Mesenchymal stem cell (in vitro differentiated cells and primary cell): Measurements from ENCODE around the gene BTBD7.

Experiments
- DNase-seq: peaks from one replicate; pipeline ENCODE4 v3.0.0-alpha.2; 2013
- H2AFZ ChIP-seq: one replicate; pipeline ENCODE4 v1.6.1; 2013; ENCODE audit warnings: low read depth, mild to moderate bottlenecking, control low read depth, inconsistent platforms, low read length, moderate library complexity
- H2AK5ac ChIP-seq: 2 replicates; pipeline ENCODE4 v1.6.1; 2013; ENCODE audit warnings: low read length, moderate library complexity, mild to moderate bottlenecking, inconsistent platforms; ENCODE audit not compliant: severe bottlenecking
- H2BK120ac ChIP-seq: one replicate; pipeline ENCODE4 v1.6.1; 2013; ENCODE audit warnings: low read depth, mild to moderate bottlenecking, inconsistent platforms, low read length, moderate library complexity
- H2BK12ac ChIP-seq, 2 experiments: one replicate each; pipeline ENCODE4 v1.6.1; 2013; ENCODE audit warnings: inconsistent platforms in 2 of 2, low read length in 2 of 2, mild to moderate bottlenecking in 2 of 2, moderate library complexity in 2 of 2, control low read depth in 1 of 2
- H2BK15ac ChIP-seq: one replicate; pipeline ENCODE4 v1.6.1; 2013; ENCODE audit warnings: mild to moderate bottlenecking, low read depth, inconsistent platforms; ENCODE audit not compliant: poor library complexity, severe bottlenecking
- H2BK5ac ChIP-seq: 2 replicates; pipeline ENCODE4 v1.6.1; 2013; ENCODE audit warnings: low read depth, mild to moderate bottlenecking, low read length, control low read depth, inconsistent platforms; ENCODE audit not compliant: poor library complexity, severe bottlenecking
- H3K14ac ChIP-seq, 2 experiments: one replicate each; pipeline ENCODE4 v1.6.1; 2013; ENCODE audit warnings: inconsistent platforms in 2 of 2, low read length in 2 of 2, control low read depth in 1 of 2, mild to moderate bottlenecking in 1 of 2, moderate library complexity in 1 of 2
- H3K18ac ChIP-seq, 2 experiments: one replicate each; pipeline ENCODE4 v1.6.1; 2013; ENCODE audit warnings: inconsistent platforms in 2 of 2, low read length in 2 of 2, control low read depth in 1 of 2, low read depth in 1 of 2, mild to moderate bottlenecking in 1 of 2
- H3K23ac ChIP-seq, 2 experiments: one replicate each; pipeline ENCODE4 v1.6.1; 2013; ENCODE audit warnings: inconsistent platforms in 2 of 2, low read length in 2 of 2, mild to moderate bottlenecking in 2 of 2, moderate library complexity in 2 of 2, control low read depth in 1 of 2
- H3K27ac ChIP-seq: 2 replicates; pipeline ENCODE4 v1.5.1; 2013; ENCODE audit warnings: mild to moderate bottlenecking, moderate library complexity, low read length, control low read depth, inconsistent platforms; ENCODE audit not compliant: poor library complexity, severe bottlenecking
- H3K27me3 ChIP-seq, 2 experiments: 2 replicates each; pipeline versions ENCODE4 v1.6.1 to v1.7.0; 2013; ENCODE audit warnings: low read length in 2 of 2, mild to moderate bottlenecking in 2 of 2, moderate library complexity in 2 of 2, control low read depth in 1 of 2, inconsistent platforms in 1 of 2; ENCODE audit not compliant: control insufficient read depth in 1 of 2, insufficient read depth in 1 of 2
- H3K36me3 ChIP-seq, 2 experiments: 2 replicates each; pipeline versions ENCODE4 v1.6.1 to v1.7.0; 2013; ENCODE audit warnings: low read length in 2 of 2, control low read depth in 1 of 2, inconsistent platforms in 1 of 2, low read depth in 1 of 2, mild to moderate bottlenecking in 1 of 2; ENCODE audit not compliant: insufficient read depth in 2 of 2, control insufficient read depth in 1 of 2
- H3K4ac ChIP-seq, 2 experiments: one replicate each; pipeline ENCODE4 v1.6.1; 2013; ENCODE audit warnings: inconsistent platforms in 2 of 2, low read length in 2 of 2, mild to moderate bottlenecking in 2 of 2, moderate library complexity in 2 of 2, control low read depth in 1 of 2, low read depth in 1 of 2
- H3K4me1 ChIP-seq: 2 replicates; pipeline ENCODE4 v1.6.1; 2013; ENCODE audit warnings: low read depth, low read length, control low read depth; ENCODE audit not compliant: control insufficient read depth, insufficient read depth
- H3K4me2 ChIP-seq: 2 replicates; pipeline ENCODE4 v1.6.1; 2013; ENCODE audit warnings: low read length, mild to moderate bottlenecking, inconsistent platforms; ENCODE audit not compliant: poor library complexity, severe bottlenecking
- H3K4me3 ChIP-seq, 2 experiments: 2 replicates each; pipeline versions ENCODE4 v1.5.1 to v1.7.0; 2013; ENCODE audit warnings: low read length in 2 of 2, mild to moderate bottlenecking in 2 of 2, control low read depth in 1 of 2, low read depth in 1 of 2; ENCODE audit not compliant: insufficient read depth in 1 of 2
- H3K79me1 ChIP-seq: replicated peaks from 2 replicates; pipeline ENCODE4 v1.6.1; 2013; ENCODE audit warnings: mild to moderate bottlenecking, control low read depth, low read length, inconsistent platforms; ENCODE audit not compliant: poor library complexity, severe bottlenecking
- H3K9ac ChIP-seq: 2 replicates; pipeline ENCODE4 v1.7.0; 2013; ENCODE audit warnings: mild to moderate bottlenecking, low read length, moderate library complexity
- H3K9me3 ChIP-seq: 2 replicates; pipeline ENCODE4 v1.7.0; 2013; ENCODE audit warnings: mild to moderate bottlenecking, low read length; ENCODE audit not compliant: control insufficient read depth
- H4K8ac ChIP-seq: one replicate; pipeline ENCODE4 v1.6.1; 2013; ENCODE audit warnings: inconsistent platforms, mild to moderate bottlenecking, low read length, moderate library complexity
- H4K91ac ChIP-seq: one replicate; pipeline ENCODE4 v1.6.1; 2013; ENCODE audit warnings: mild to moderate bottlenecking, low read length, inconsistent platforms
- WGBS: methylation state at CpG from one replicate; pipeline ENCODE4 v1.1.7; 2013; ENCODE audit warnings: mixed read lengths; 5-methylcytosine and 5-hydroxymethylcytosine counted together

BTBD7 gene

DNA sequence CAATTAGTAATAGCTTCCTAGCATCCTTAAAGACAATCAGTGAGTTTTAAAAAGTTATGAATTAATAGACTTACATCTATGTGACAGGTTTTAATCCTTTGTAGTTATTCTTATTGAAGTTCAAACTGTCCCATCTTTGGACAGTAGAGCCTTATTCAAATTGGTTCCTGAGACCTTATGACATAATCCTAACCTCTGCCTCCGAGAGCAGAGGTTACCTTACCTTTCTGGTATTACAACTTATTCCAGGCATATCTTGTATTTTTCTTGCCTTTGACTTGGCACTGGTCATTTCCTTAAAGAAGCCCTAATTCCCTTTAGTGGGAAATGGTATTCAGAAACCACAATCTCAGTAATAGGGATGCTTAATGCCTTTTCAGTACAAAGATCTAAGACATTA, 21.8 kb downstream of the BTBD7 start:
- H2AFZ ChIP-seq, result no peak overlapping the region
- H3K18ac ChIP-seq, result no peak overlapping the region
- 93% methylated on average over 1 of the region's 1 CpG for whole genome bisulfite sequencing
- no peak overlapping the region for H4K8ac ChIP-seq
- peaks cover 5% of the 10 kb centered on the region for H3K79me1 ChIP-seq
- H2BK12ac ChIP-seq, result no peak overlapping the region
- H2BK15ac ChIP-seq, result no peak overlapping the region
- no peak overlapping the region for H3K9ac ChIP-seq
- H3K4me1 ChIP-seq, result peaks cover 5% of the 10 kb centered on the region
- H3K36me3 ChIP-seq, result no peaks in the 10 kb centered on the region
- H4K91ac ChIP-seq, result no peak overlapping the region
- H2BK120ac ChIP-seq, result no peak overlapping the region
- no peak overlapping the region for H2AK5ac ChIP-seq
- H3K4me2 ChIP-seq, result no peak overlapping the region
- no peak overlapping the region for H3K4ac ChIP-seq
- no peak overlapping the region for H3K4me3 ChIP-seq
- no peak overlapping the region for H3K27ac ChIP-seq
- no peak overlapping the region for H3K23ac ChIP-seq
- H3K9me3 ChIP-seq, result no peaks in the 10 kb centered on the region
- H3K27me3 ChIP-seq, result no peaks in the 10 kb centered on the region
- DNase-seq, result no peak
- H2BK5ac ChIP-seq, result no peak overlapping the region
- no peak overlapping the region for H3K14ac ChIP-seq

DNA sequence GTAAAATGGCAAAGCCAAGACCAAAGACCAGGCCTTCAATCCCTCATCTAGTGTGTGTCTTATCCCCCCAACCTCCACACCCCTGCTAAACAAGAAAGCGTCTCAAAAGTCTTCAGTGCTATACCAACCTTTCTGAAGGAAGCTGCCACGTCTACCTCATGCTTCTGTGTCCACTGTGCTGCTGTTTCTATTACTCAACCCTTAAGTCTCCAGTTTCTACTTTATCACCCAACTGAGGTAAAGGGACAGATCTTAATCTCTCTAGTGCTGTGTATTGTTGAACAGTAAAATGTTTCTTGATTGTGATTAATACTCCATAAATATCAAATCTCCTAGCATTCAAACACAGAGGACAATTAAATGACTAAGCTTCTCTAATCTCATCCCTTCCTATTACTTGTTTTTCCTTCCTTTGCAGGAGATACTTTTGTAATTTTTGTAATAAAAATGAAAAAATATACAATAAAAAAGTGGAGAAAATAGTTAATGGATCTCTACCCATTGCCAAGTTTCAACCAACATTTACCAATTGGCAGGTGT, 23.3 kb downstream of the BTBD7 start:
- no peak for DNase-seq
- Histone ChIP-seq H3K79me1 (peaks cover 5% of the 10 kb centered on the region), H3K36me3 (no peaks in the 10 kb centered on the region), H2BK5ac (no peak overlapping the region), H3K14ac (no peak overlapping the region), H3K27me3 (no peaks in the 10 kb centered on the region), H3K4me3 (no peak overlapping the region), H4K8ac (no peak overlapping the region), H2BK120ac (no peak overlapping the region), H2AFZ (no peak overlapping the region), H3K4ac (no peak overlapping the region), H2AK5ac (no peak overlapping the region), H3K9ac (no peak overlapping the region), H2BK12ac (no peak overlapping the region), H3K4me2 (no peak overlapping the region), H2BK15ac (no peak overlapping the region), H3K23ac (no peak overlapping the region), H3K18ac (no peak overlapping the region), H3K27ac (peak overlapping the region; percentile 17), H4K91ac (no peak overlapping the region), H3K4me1 (peaks cover 7% of the 10 kb centered on the region), H3K9me3 (no peaks in the 10 kb centered on the region)
- WGBS, result 94% methylated on average over 2 of the region's 2 CpGs

GRCh38 chr14:93308686-93309345, 24.0 kb downstream of the BTBD7 start:
- no peak overlapping the region for H2BK15ac ChIP-seq
- H3K79me1 ChIP-seq, result peaks cover 5% of the 10 kb centered on the region
- H3K36me3 ChIP-seq, result no peaks in the 10 kb centered on the region
- no peak overlapping the region for H4K91ac ChIP-seq
- no peak overlapping the region for H2AK5ac ChIP-seq
- no peak overlapping the region for H3K23ac ChIP-seq
- peaks cover 10% of the 10 kb centered on the region for H3K4me1 ChIP-seq
- no peak overlapping the region for H2BK120ac ChIP-seq
- H2BK12ac ChIP-seq, result no peak overlapping the region
- 87% methylated on average over 2 of the region's 2 CpGs for WGBS
- H4K8ac ChIP-seq, result no peak overlapping the region
- H3K27me3 ChIP-seq, result no peaks in the 10 kb centered on the region
- no peak overlapping the region for H3K27ac ChIP-seq
- no peaks in the 10 kb centered on the region for H3K9me3 ChIP-seq
- no peak overlapping the region for H3K9ac ChIP-seq
- no peak overlapping the region for H3K18ac ChIP-seq
- H3K4me2 ChIP-seq, result no peak overlapping the region
- no peak for DNase-seq
- H2AFZ ChIP-seq, result no peak overlapping the region
- H3K4ac ChIP-seq, result no peak overlapping the region
- no peak overlapping the region for H3K14ac ChIP-seq
- no peak overlapping the region for H2BK5ac ChIP-seq
- H3K4me3 ChIP-seq, result no peak overlapping the region

GRCh38 chr14:93306812-93307211, 26.0 kb downstream of the BTBD7 start:
- Histone ChIP-seq H3K4me2 (no peak overlapping the region), H3K14ac (no peak overlapping the region), H3K23ac (no peak overlapping the region), H3K9ac (no peak overlapping the region), H3K79me1 (peaks cover 2% of the 10 kb centered on the region), H3K27me3 (no peaks in the 10 kb centered on the region), H3K18ac (no peak overlapping the region), H2BK5ac (peak overlapping the region; percentile 1), H3K36me3 (no peaks in the 10 kb centered on the region), H4K91ac (no peak overlapping the region), H3K4me3 (no peak overlapping the region), H3K4ac (no peak overlapping the region), H3K4me1 (peaks cover 14% of the 10 kb centered on the region), H3K9me3 (no peaks in the 10 kb centered on the region), H2AFZ (no peak overlapping the region), H3K27ac (no peak overlapping the region), H2BK12ac (no peak overlapping the region), H4K8ac (no peak overlapping the region), H2BK15ac (no peak overlapping the region), H2AK5ac (no peak overlapping the region), H2BK120ac (no peak overlapping the region)
- no peak for DNase-seq
